ENCODE data around the gene CLTCL1. TPM values are rescaled to one million over a fixed set of nuclear protein-coding genes. Genes with fewer than 3 reads are reported as not detected.
A peak's percentile ranks its signal among the peaks of the same experiment; 100 is the strongest.

CLTCL1 gene
- total and polyA plus RNA-seq, 9 of the 15 experiments (the other 6 are each of a cell fraction or from before 2014, with no cell fraction given) = 1.1 to 11.7 (median 5.0) TPM

DNA sequence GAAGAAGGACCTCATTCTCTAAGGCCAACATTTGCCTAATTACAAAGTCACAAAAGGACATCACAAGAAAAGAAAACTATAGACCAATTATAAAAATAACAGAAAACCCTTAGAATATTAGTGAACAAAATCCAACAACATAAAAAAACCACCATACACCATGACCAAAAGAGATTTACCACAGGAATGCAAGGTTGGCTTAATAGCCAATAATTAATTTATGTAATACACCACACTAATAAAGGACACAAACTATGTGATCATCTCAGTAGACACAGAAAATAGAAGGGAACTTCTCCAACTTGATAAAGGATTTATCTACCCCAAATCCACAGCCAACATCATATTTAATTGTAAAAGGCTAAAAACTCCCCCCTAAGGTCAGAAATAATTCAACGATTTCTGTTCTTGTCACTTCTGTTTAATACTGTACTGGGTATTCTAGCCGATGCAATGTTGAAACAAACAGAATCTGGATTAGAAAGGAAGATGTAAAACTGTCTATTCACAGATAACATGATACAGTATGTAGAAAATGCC lies 24.9 kb downstream of the CLTCL1 start (continued):
- TF ChIP-seq POLR2H (tag; IDR thresholded peaks at IDR 0.05; ENCODE audit: low read depth) (no peak), CBFA2T3 (IDR thresholded peaks at IDR 0.05) (no peak), TAF1 (IDR thresholded peaks at IDR 0.05; ENCODE audit: control insufficient read depth, extremely low read depth, insufficient read depth, low read length, severe bottlenecking) (no peak), CBX1 (IDR thresholded peaks at IDR 0.05; ENCODE audit: low read depth) (peak; percentile 78; the same call in 1 of the 2 replicates), KAT7 (CRISPR knock-in tag; IDR thresholded peaks at IDR 0.05; ENCODE audit: borderline replicate concordance) (no peak), ETV1 (tag; conservative IDR thresholded peaks at IDR 0.05; ENCODE audit: low read depth) (0 out of 2 replicates have a peak, but pooled peaks have one; percentile 13), LEF1 (IDR thresholded peaks at IDR 0.05) (no peak), NR2C1 (IDR thresholded peaks at IDR 0.05) (no peak), NR2C1 (tag; IDR thresholded peaks at IDR 0.05) (0 out of 2 replicates have a peak, but pooled peaks have one; percentile 6), GTF2A2 (tag; IDR thresholded peaks at IDR 0.05) (0 out of 2 replicates have a peak, but pooled peaks have one; percentile 41), XRCC3 (IDR thresholded peaks at IDR 0.05) (peak; percentile 56; the same call in 1 of the 2 replicates), ZNF184 (CRISPR knock-in tag; IDR thresholded peaks at IDR 0.05) (no peak), BCOR (IDR thresholded peaks at IDR 0.05) (no peak)
- TF ChIP-seq, protein P1, sequence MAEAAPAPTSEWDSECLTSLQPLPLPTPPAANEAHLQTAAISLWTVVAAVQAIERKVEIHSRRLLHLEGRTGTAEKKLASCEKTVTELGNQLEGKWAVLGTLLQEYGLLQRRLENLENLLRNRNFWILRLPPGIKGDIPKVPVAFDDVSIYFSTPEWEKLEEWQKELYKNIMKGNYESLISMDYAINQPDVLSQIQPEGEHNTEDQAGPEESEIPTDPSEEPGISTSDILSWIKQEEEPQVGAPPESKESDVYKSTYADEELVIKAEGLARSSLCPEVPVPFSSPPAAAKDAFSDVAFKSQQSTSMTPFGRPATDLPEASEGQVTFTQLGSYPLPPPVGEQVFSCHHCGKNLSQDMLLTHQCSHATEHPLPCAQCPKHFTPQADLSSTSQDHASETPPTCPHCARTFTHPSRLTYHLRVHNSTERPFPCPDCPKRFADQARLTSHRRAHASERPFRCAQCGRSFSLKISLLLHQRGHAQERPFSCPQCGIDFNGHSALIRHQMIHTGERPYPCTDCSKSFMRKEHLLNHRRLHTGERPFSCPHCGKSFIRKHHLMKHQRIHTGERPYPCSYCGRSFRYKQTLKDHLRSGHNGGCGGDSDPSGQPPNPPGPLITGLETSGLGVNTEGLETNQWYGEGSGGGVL (CRISPR knock-in tag; IDR thresholded peaks at IDR 0.05) = no peak
- TF ChIP-seq, protein P2, sequence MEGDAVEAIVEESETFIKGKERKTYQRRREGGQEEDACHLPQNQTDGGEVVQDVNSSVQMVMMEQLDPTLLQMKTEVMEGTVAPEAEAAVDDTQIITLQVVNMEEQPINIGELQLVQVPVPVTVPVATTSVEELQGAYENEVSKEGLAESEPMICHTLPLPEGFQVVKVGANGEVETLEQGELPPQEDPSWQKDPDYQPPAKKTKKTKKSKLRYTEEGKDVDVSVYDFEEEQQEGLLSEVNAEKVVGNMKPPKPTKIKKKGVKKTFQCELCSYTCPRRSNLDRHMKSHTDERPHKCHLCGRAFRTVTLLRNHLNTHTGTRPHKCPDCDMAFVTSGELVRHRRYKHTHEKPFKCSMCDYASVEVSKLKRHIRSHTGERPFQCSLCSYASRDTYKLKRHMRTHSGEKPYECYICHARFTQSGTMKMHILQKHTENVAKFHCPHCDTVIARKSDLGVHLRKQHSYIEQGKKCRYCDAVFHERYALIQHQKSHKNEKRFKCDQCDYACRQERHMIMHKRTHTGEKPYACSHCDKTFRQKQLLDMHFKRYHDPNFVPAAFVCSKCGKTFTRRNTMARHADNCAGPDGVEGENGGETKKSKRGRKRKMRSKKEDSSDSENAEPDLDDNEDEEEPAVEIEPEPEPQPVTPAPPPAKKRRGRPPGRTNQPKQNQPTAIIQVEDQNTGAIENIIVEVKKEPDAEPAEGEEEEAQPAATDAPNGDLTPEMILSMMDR (IDR thresholded peaks at IDR 0.05 in 2 of 3, conservative IDR thresholded peaks at IDR 0.05 in 1 of 3; ENCODE audit: insufficient read depth in 2 of 3, low read depth in 1 of 3, low read length in 3 of 3) = no peak
- TF ChIP-seq, protein P3, sequence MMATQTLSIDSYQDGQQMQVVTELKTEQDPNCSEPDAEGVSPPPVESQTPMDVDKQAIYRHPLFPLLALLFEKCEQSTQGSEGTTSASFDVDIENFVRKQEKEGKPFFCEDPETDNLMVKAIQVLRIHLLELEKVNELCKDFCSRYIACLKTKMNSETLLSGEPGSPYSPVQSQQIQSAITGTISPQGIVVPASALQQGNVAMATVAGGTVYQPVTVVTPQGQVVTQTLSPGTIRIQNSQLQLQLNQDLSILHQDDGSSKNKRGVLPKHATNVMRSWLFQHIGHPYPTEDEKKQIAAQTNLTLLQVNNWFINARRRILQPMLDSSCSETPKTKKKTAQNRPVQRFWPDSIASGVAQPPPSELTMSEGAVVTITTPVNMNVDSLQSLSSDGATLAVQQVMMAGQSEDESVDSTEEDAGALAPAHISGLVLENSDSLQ (IDR thresholded peaks at IDR 0.05) = no peak
- TF ChIP-seq, protein P4, sequence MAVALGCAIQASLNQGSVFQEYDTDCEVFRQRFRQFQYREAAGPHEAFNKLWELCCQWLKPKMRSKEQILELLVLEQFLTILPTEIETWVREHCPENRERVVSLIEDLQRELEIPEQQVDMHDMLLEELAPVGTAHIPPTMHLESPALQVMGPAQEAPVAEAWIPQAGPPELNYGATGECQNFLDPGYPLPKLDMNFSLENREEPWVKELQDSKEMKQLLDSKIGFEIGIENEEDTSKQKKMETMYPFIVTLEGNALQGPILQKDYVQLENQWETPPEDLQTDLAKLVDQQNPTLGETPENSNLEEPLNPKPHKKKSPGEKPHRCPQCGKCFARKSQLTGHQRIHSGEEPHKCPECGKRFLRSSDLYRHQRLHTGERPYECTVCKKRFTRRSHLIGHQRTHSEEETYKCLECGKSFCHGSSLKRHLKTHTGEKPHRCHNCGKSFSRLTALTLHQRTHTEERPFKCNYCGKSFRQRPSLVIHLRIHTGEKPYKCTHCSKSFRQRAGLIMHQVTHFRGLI (CRISPR knock-in tag; IDR thresholded peaks at IDR 0.05) = no peak
